Globus pallidus (tissue), 1 donor: ENCODE results near the gene GABPB1.

Source experiments
- DNase-seq: peaks from one replicate; pipeline ENCODE4 v3.0.0-alpha.2; 2015; ENCODE audit warnings: low spot score

The GABPB1 gene

GRCh38 chr15:50241684-50242450 lies 113.1 kb downstream of the GABPB1 start:
- DNase-seq, result no peak

DNA sequence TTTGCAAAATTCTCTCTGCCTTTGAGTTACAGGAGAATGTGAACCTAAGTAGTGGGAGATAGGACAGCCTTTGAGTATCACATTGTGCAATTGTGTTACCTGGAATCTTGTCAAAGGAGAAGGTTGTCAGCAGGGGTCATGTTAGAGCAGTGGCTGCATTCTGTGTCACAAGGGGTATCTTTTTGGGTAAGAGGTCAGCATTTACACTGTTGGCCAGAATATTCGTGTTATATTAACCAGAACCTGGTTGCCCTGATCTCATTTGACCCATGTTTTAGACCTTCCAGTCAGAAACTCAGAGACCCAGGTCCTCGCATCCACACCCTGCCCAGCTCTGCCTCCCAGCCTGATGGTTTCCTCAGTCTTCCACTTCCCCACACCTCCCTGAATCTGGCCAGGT lies 116.7 kb downstream of the GABPB1 start:
- DNase-seq, result no peak

- DNase-seq, result no peak
Measured at GRCh38 chr15:50236433-50236832, 118.6 kb downstream of the GABPB1 start.

GRCh38 chr15:50235794-50236193 lies 119.2 kb downstream of the GABPB1 start:
- DNase-seq, result no peak

DNA sequence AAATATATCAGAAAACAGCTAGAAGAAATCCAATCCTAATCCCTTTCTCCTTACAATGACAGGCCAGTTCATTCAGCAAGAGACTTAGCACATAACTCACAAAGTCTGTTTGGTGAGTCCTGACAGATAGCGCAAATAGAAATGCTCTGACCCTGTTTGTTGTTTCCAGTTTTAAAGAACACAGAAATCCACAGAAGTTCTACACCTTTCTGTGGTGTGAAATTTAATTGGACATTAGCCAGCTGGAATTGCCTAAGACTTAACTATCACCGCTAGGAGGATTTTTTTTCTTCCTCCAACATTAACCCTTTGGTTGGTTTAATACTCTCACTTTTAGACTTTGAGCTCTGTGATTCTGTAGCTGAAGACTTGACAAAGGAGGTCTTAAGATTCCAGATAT lies 120.2 kb downstream of the GABPB1 start:
- DNase-seq, result no peak

DNA sequence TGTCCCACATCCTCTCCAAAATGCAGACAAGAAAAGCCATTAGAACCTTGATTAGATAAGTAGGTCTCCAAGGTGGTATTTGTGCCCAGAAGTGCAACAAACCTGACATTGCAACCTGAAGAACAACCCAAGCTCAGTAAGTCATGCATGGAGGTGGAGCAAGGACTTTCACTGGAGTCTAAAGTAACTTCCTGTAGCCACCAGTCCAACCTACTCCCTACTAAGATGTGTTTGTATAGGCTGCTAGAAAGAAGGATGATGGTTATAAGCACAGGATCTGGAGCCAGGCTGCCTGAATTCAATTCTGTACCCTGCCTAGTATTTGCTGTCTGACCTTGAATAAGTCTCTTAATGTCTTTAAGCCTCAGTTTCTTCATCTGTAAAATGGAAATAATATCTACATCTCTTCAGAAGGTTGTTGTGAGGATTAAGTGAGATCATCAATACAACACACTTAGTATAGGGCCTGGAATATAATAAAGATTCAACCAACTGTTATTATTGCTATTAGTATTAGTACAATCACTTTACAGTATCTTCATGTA lies 121.7 kb downstream of the GABPB1 start:
- no peak for DNase-seq

- no peak for DNase-seq
Measured at GRCh38 chr15:50232791-50233190, 122.2 kb downstream of the GABPB1 start.

GRCh38 chr15:50231761-50232160 lies 123.2 kb downstream of the GABPB1 start:
- no peak for DNase-seq

DNA sequence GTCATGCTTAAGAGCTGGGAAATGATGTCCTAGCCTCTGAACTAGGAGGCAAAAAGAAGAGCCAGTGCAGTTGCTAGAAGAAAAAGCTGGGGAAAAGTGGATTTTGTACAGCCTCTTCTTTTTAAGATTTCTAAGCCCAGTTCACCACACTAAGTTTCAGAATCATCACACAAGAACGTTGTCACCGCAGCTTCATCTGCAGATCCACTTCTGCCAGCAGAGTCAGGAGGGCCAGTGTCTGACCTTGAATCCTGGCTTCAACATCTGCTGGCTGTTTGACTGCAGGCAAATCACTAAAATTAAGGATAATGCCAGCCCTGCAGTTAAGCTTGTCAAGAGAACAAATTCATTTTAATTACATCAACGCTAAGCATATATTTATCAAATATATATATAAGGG lies 125.7 kb downstream of the GABPB1 start:
- DNase-seq, result no peak

DNA sequence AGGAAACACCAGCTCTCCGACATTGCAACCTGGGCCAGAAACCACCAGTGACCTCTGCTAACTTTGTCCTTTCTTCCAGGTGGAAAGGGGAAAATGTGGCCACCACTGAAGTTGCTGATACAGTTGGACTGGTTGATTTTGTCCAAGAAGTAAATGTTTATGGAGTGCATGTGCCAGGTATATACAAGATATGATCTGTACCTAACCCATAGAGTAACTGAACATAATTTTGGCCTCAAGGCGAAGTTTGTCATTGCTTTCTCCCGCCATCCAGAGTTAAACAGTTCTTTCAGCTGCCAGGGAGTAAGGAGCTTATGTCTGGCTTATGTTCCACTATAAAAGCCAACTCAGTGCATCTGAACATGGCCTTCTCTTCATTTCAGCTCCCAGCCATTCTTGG lies 126.1 kb downstream of the GABPB1 start:
- no peak for DNase-seq

- no peak for DNase-seq
Measured at GRCh38 chr15:50227076-50227475, 127.9 kb downstream of the GABPB1 start.

- no peak for DNase-seq
Measured at GRCh38 chr15:50225938-50226337, 129.1 kb downstream of the GABPB1 start.
